Activated T-helper 1 cell treated with anti-CD3 and anti-CD28 coated beads, Interleukin-12 subunit alpha, Interleukin-12 subunit beta, Interleukin-2, Interleukin-4 antibody, amounts not matched to agents 30 ng/mL and 10 ng/mL and 1 ng/mL, durations not matched to agents 14 hours and 24 hours and 36 hours (primary cell): ENCODE data around the gene HMMR. TPM values are rescaled to one million over a fixed set of nuclear protein-coding genes. Genes with fewer than 3 reads are reported as not detected.
"Not testable (repeated sequence)": the region's sequence is repeated elsewhere in the genome, so short reads cannot be mapped to it uniquely, and the experiment has no call there.

Experiments used
- DNase-seq: peaks from one replicate; pipeline ENCODE4 v3.0.0; 2021; ENCODE audit warnings: low spot score
- H3K27ac Mint-ChIP-seq: one replicate; pipeline ENCODE4 v1.8.0; 2021; ENCODE audit warnings: mild to moderate bottlenecking, mixed read lengths
- H3K27me3 Mint-ChIP-seq: one replicate; pipeline ENCODE4 v1.8.0; 2022; ENCODE audit warnings: mild to moderate bottlenecking, moderate library complexity, mixed read lengths; ENCODE audit not compliant: insufficient read depth
- H3K36me3 Mint-ChIP-seq: one replicate; pipeline ENCODE4 v1.8.0; 2021; ENCODE audit warnings: low read depth, mixed read lengths
- H3K4me1 Mint-ChIP-seq: one replicate; pipeline ENCODE4 v1.8.0; 2021; ENCODE audit warnings: low read depth, mixed read lengths
- H3K4me3 Mint-ChIP-seq: one replicate; pipeline ENCODE4 v1.8.0; 2021; ENCODE audit warnings: mild to moderate bottlenecking, moderate library complexity, mixed read lengths
- H3K9me3 Mint-ChIP-seq: one replicate; pipeline ENCODE4 v1.8.0; 2021; ENCODE audit warnings: mixed read lengths
- intact Hi-C: fragments of 100-400 bp; cut with micrococcal nuclease; formaldehyde crosslinking; loops from one replicate; pipeline ENCODE4 v1.15.1; 2024
- total RNA-seq: library from RNA; stranded (reverse); gene quantifications from 2 replicates; pipeline ENCODE4 v1.2.3, GENCODE V29; 2022

Gene HMMR
- total RNA-seq, 1 donor from 2014 or later = 25.5 TPM

DNA sequence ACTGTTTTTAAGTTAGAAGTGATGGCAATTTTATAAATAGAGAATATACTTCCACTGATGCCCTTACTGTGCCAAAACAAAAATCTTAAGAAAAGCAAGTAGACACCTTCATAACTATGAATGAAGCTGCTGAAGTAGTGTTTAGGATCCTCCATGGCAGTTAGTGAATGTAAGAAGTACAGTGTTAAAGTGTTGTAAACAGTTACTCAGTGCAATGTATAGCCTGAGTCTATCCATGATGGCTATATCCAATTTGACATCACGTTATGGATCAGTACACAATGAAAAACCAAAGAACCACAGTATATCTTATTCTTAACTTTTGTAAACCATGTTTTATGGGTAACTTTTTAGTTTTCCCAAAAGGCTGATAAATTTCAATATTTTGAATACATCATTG lies 15.9 kb upstream of the HMMR start:
- Mint-ChIP-seq H3K36me3 (peaks cover 63% of the 10 kb centered on the region), H3K4me1 (peaks cover 34% of the 10 kb centered on the region), H3K27ac (no peak overlapping the region), H3K9me3 (no peaks in the 10 kb centered on the region), H3K27me3 (no peaks in the 10 kb centered on the region), H3K4me3 (no peak overlapping the region)
- no peak for DNase-seq
- intact Hi-C loops = no loop called here

DNA sequence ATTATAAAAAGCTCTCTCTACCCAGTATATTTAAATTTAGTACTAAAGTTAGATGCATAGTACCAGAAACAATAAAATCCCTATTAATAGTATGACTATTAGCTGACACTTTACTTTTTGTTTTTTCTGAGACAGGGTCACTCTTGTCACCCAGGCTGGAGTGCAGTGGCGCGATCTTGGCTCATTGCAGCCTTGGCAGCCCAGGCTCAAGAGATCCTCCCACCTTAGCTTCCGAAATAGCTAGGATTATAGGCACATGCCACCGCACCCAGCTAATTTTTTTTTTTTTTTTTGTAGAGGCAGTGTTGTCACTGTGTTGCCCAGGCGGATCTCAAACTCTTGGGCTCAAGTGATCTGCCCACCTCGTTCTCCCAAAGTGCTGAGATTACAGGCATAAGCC lies 15.1 kb upstream of the HMMR start:
- Mint-ChIP-seq H3K4me1 (peaks cover 27% of the 10 kb centered on the region), H3K9me3 (no peaks in the 10 kb centered on the region), H3K4me3 (no peak overlapping the region), H3K27ac (no peak overlapping the region), H3K27me3 (no peaks in the 10 kb centered on the region), H3K36me3 (peaks cover 61% of the 10 kb centered on the region)
- intact Hi-C loops = no loop called here
- no peak for DNase-seq

DNA sequence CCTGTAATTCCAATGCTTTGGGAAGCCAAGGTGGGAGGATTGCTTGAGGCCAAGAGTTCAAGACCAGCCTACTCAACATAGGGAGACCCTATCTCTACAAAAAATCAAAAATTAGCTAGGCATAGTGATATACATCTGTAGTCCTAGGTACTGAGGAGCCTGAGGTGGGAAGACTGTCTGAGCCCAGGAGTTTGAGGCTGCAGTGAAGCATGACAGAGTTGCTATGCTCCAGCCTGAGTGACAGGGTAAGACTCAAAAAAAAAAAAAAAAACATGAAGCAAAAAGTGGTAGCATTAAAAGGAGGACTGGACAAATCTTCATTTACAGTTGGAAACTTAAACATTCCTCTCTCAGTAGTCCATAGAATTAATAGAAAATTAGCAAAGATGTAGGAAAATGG lies 13.2 kb upstream of the HMMR start:
- no peaks in the 10 kb centered on the region for H3K27me3 Mint-ChIP-seq
- H3K36me3 Mint-ChIP-seq = peaks cover 63% of the 10 kb centered on the region
- peaks cover 14% of the 10 kb centered on the region for H3K4me1 Mint-ChIP-seq
- no peak overlapping the region for H3K4me3 Mint-ChIP-seq
- no peaks in the 10 kb centered on the region for H3K9me3 Mint-ChIP-seq
- DNase-seq = no peak
- no peak overlapping the region for H3K27ac Mint-ChIP-seq
- intact Hi-C loops = no loop called here

DNA sequence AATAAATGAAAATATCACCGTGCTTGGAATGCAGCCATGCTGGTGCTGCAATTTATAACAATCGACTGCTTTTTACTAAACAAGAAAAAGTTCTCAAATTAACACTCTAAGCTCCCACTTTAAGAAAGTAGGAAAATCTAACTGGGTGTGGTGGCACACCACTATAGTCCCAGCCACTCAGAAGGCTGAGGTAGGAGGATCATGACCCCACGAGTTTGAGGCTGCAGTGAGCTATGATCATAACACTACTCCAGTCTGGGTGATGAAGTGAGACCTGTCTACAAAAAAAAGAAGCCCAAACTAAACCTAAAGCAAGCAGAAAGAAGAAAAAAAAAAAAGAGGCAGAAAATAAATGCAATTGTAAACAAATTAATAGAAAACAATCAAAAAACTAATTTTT lies 12.6 kb upstream of the HMMR start:
- no peak overlapping the region for H3K27ac Mint-ChIP-seq
- intact Hi-C loops = loop anchor here (1.0 kb wide), 1 partner anchor 8 kb away; no protein-coding TSS in a partner anchor
- H3K36me3 Mint-ChIP-seq = peaks cover 60% of the 10 kb centered on the region
- no peaks in the 10 kb centered on the region for H3K27me3 Mint-ChIP-seq
- no peaks in the 10 kb centered on the region for H3K9me3 Mint-ChIP-seq
- H3K4me1 Mint-ChIP-seq = peaks cover 11% of the 10 kb centered on the region
- DNase-seq = no peak
- no peak overlapping the region for H3K4me3 Mint-ChIP-seq

DNA sequence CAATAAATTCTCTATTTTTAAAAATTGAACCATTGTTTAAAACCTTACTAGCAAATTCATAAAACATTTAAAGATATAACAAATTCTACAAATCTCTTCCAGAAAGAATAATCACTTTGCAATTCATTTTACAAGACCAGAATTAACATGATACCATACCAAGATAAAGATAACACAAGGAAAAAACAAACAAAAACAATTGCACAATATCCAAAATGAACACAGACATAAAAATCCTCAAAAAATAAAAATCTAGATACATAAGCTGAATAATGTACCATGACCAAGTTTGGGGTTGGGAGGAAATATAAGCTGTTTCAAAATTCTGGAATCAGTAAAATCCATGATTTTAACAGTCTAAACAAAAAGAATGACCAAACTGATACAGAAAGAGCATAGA lies 11.9 kb upstream of the HMMR start:
- intact Hi-C loops = loop anchor here (1.0 kb wide), 1 partner anchor 8 kb away; no protein-coding TSS in a partner anchor
- Mint-ChIP-seq H3K4me3 (no peak overlapping the region), H3K4me1 (peaks cover 11% of the 10 kb centered on the region), H3K36me3 (peaks cover 61% of the 10 kb centered on the region), H3K27me3 (no peaks in the 10 kb centered on the region), H3K9me3 (no peaks in the 10 kb centered on the region), H3K27ac (no peak overlapping the region)
- no peak for DNase-seq

DNA sequence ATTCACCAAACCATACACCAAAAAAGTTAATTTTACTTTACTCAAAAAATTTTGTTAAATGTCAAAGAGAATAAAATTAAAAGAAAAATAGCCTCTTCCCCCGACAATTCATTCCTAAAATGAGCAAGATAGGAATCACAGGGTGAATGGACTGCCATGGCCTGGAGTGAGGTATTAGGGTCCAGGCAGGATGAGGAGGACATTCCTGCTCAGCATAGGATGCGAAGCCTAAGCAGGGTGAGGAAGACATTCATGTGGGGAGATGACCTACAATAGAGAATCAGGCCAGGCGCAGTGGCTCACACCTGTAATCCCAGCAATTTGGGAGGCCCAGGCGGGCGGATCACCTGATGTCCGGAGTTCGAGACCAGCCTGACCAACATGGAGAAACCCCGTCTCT lies 8.9 kb upstream of the HMMR start:
- no peak overlapping the region for H3K27ac Mint-ChIP-seq
- no peak for DNase-seq
- H3K4me3 Mint-ChIP-seq = no peak overlapping the region
- H3K27me3 Mint-ChIP-seq = no peaks in the 10 kb centered on the region
- peaks cover 66% of the 10 kb centered on the region for H3K36me3 Mint-ChIP-seq
- peaks cover 21% of the 10 kb centered on the region for H3K4me1 Mint-ChIP-seq
- H3K9me3 Mint-ChIP-seq = no peaks in the 10 kb centered on the region
- intact Hi-C loops = no loop called here

DNA sequence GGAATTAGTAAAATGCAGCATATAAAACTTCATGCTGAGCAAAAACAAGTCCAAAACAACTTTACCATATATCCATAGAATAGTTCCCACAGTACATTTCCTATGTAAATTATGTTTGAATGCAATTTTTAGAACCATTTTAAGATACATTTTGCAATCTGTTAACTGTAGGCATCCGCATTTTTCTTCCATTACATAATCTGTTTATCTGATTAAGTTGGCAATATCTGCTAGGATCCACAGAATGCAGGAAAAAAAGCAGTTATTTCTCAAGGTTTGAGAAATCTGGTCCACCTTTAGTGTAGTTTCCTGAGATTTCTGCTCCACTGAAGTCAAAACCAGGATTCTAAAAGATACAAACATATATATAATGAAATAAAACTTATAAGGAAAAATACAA lies 6.7 kb upstream of the HMMR start:
- no peaks in the 10 kb centered on the region for H3K27me3 Mint-ChIP-seq
- DNase-seq = no peak
- H3K27ac Mint-ChIP-seq = no peak overlapping the region
- H3K4me3 Mint-ChIP-seq = no peak overlapping the region
- peaks cover 31% of the 10 kb centered on the region for H3K4me1 Mint-ChIP-seq
- H3K36me3 Mint-ChIP-seq = peaks cover 53% of the 10 kb centered on the region
- no peaks in the 10 kb centered on the region for H3K9me3 Mint-ChIP-seq
- intact Hi-C loops = no loop called here

DNA sequence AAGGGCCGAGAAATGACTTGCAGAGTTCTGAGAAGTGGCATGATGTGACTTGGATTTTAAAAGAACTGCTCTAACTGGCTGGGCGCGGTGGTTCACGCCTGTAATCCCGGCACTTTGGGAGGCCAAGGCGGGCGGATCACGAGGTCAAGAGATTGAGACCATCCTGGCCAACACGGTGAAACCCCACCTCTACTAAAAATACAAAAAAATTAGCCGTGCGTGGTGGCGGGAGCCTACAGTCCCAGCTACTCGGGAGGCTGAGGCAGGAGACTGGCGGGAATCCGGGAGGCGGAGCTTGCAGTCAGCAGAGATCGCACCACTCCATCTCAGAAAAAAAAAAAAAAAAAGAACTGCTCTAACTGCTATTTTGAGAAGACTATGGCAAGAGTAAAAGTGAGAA lies 5.0 kb upstream of the HMMR start:
- H3K9me3 Mint-ChIP-seq, H3K27me3 Mint-ChIP-seq, intact Hi-C loops, H3K4me3 Mint-ChIP-seq, DNase-seq, H3K27ac Mint-ChIP-seq: not testable (repeated sequence)
- Mint-ChIP-seq H3K4me1 (peaks cover 31% of the 10 kb centered on the region), H3K36me3 (peaks cover 40% of the 10 kb centered on the region)

DNA sequence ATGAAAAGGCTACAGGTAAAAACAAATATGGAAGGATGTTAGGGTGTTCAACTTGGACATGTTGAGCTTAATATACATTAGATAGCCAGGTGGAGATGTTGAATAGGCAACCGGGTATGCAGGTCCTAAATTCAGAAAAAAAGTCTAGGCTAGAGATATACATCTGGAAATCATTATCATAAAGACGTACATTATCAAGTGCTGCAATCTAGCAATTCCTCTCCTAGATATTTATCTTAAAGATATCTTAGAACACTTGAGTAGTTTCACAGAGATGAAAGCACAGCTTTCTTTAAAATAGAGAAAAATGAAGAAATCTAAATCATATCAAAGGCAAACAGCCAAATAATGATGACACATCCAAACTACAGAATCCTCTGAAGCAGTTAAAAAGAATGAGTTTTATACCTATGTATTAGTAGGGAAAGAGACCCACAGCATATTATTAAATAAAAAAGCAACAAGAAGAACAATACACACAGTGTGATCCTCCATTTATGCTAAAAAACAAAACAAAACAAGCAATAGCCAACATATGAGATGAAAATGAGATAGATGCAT lies 4.3 kb upstream of the HMMR start:
- Mint-ChIP-seq H3K4me3 (peak overlapping the region; percentile 17), H3K36me3 (peaks cover 34% of the 10 kb centered on the region), H3K9me3 (no peaks in the 10 kb centered on the region), H3K27ac (peak overlapping the region; percentile 2), H3K4me1 (peaks cover 31% of the 10 kb centered on the region), H3K27me3 (no peaks in the 10 kb centered on the region)
- intact Hi-C loops = no loop called here
- DNase-seq = no peak

DNA sequence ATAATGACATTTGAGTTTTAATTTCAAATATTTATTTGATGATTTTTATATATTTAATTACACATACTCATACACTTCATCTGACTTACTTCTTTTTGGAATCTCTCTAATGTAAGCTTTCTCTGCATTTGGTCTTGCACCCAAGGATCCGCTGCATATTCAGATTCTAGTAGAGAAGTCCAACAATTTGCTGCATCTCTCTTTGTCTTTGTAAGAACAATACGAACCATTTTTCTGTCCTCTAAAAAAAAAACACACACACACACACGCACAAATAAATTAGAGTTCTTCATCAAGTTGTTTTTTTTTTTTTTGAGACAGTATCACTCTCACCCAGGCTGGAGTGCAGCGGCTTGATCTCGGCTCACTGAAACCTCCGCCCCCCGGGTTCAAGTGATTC lies 3.6 kb upstream of the HMMR start:
- DNase-seq = no peak
- H3K9me3 Mint-ChIP-seq = no peaks in the 10 kb centered on the region
- H3K4me3 Mint-ChIP-seq = peak overlapping the region; percentile 41
- intact Hi-C loops = no loop called here
- no peak overlapping the region for H3K27ac Mint-ChIP-seq
- H3K4me1 Mint-ChIP-seq = peaks cover 31% of the 10 kb centered on the region
- H3K36me3 Mint-ChIP-seq = peaks cover 31% of the 10 kb centered on the region
- no peaks in the 10 kb centered on the region for H3K27me3 Mint-ChIP-seq

DNA sequence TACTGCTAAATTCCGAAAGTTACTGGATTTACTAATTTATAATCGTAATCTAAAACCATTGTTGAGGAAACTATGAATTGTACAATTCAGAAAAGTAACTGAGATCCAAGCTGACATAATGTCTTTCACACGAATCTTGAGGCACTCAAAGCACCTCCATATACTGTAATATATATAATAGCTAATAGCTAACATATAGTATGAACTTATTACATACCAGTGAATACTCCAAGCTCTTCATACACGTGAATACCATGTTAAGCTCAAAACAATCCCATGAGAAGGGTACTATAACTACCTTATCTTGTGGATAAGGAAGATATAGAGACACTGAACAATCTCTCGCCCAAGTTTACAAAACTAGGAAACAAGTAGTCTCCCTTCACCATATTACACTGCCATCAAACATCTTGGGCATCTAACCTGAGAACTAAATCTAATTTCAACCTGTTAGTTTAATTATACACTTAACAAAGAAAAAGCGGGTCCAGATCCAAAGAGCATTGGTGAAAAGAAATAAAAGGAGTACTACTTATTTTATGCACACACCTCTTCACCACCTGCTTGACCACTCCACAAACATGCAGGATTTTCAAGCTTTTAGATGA lies 1.6 kb upstream of the HMMR start:
- Mint-ChIP-seq H3K9me3 (no peaks in the 10 kb centered on the region), H3K4me1 (peaks cover 43% of the 10 kb centered on the region), H3K36me3 (peaks cover 23% of the 10 kb centered on the region), H3K27ac (peak overlapping the region; percentile 97), H3K4me3 (peak overlapping the region; percentile 96), H3K27me3 (no peaks in the 10 kb centered on the region)
- intact Hi-C loops = no loop called here
- no peak for DNase-seq

DNA sequence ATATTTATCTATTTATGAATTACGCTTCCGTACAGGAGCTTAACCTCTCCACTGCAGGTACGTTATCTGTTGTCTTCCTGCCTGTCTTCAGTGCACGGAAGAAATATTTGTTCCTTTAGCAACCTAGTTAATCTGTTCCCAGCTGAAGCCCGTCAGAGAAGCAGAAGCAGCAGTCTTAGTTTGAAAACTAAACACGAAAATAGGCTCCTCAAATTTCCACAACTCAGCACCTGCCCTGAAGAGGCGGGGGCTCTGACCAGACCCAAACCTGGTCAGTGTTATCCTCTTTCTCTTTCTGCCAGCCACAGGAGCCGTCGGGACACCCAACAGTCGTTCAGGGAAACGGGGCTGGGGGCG lies 992 bp upstream of the HMMR start:
- no peak for DNase-seq
- H3K36me3 Mint-ChIP-seq = peaks cover 28% of the 10 kb centered on the region
- H3K27ac Mint-ChIP-seq = peak overlapping the region; percentile 97
- H3K27me3 Mint-ChIP-seq = no peaks in the 10 kb centered on the region
- intact Hi-C loops = no loop called here
- H3K9me3 Mint-ChIP-seq = no peaks in the 10 kb centered on the region
- H3K4me3 Mint-ChIP-seq = peak overlapping the region; percentile 96
- H3K4me1 Mint-ChIP-seq = peaks cover 43% of the 10 kb centered on the region

DNA sequence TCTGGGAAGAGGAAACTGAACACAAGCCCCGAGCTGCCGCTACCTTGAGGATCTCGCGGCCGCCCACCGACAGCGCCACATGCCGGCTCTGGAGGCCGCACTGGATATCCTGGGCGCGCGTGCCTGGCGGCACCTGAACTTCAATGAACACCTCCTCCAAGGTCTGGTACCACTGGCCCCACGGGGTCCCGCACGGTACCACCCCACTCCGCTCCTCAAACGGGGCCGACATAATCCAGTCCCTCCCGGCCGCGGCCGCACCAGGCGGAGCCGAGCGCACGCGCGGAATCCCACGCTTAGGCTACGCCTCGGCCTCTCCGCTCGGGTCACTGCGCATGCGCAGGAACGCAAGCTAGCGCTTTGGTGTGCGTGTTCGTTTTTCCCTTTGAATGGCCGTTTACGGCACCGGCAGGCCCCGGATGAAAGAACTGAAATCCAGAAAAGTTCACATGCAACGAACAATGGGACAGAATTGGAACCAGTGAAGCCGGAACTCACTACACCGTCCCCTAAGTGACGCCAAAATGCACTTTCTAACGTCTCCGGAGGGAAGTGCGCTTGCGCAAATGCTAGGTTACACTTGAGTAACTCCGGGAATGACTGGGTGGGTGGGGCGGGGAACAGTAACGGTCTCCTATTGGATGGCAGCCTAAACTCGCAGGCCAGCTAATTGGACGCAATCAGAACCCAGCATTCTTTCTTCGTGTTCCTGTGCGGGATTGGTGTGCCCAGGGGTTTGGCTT lies 442 bp upstream of the HMMR start, which contains the start of gene NUDCD2:
NUDCD2 (minus strand) TSS at position 284 of the 743 bp plus-strand sequence; CDS start at position 232, 52 bp downstream.
- H3K27ac Mint-ChIP-seq = peak within 1 kb of the TSS; percentile 97
- peak; percentile 92 for DNase-seq
- peaks cover 46% of the 10 kb centered on the region for H3K4me1 Mint-ChIP-seq
- H3K27me3 Mint-ChIP-seq = no peaks in the 10 kb centered on the region
- H3K36me3 Mint-ChIP-seq = peaks cover 26% of the 10 kb centered on the region
- intact Hi-C loops = loop anchor here (1.0 kb wide), 2 partner anchors 23 to 45 kb away; partner anchors contain the start of genes CCNG1 and MAT2B
- peak within 1 kb of the TSS; percentile 96 for H3K4me3 Mint-ChIP-seq
- no peaks in the 10 kb centered on the region for H3K9me3 Mint-ChIP-seq
